NCI-H524 treated with DMSO at 0.1 percent for 48 hours (cell line): ENCODE measurements around the gene PSMA7.
"Not testable (repeated sequence)": the region's sequence is repeated elsewhere in the genome, so short reads cannot be mapped to it uniquely, and the experiment has no call there.

ENCODE experiments used
- DNase-seq: peaks from one replicate; lab custom pipeline; 2025; lab: John Stamatoyannopoulos, UW

The PSMA7 gene

GRCh38 chr20:62119115-62119514, 24.1 kb downstream of the PSMA7 start:
- DNase-seq: no peak

GRCh38 chr20:62118113-62119043, 24.8 kb downstream of the PSMA7 start:
- no peak for DNase-seq

- no peak for DNase-seq
Observed at GRCh38 chr20:62117658-62118057, 25.5 kb downstream of the PSMA7 start.

DNA sequence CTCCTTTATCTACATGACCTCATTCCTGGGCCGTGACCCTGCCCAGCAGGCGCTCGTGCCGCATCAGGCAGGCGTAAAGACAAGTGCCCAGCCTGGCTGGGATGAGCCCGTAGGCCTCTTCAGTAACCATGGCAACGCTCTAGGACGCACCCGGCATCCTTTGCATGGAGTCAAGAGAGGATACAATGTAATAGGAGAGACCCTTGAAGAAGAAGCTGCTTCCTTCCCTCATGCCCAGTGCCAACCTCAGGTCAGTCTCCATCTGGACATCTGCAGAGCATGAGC, 25.9 kb downstream of the PSMA7 start:
- DNase-seq: peak; percentile 78

DNA sequence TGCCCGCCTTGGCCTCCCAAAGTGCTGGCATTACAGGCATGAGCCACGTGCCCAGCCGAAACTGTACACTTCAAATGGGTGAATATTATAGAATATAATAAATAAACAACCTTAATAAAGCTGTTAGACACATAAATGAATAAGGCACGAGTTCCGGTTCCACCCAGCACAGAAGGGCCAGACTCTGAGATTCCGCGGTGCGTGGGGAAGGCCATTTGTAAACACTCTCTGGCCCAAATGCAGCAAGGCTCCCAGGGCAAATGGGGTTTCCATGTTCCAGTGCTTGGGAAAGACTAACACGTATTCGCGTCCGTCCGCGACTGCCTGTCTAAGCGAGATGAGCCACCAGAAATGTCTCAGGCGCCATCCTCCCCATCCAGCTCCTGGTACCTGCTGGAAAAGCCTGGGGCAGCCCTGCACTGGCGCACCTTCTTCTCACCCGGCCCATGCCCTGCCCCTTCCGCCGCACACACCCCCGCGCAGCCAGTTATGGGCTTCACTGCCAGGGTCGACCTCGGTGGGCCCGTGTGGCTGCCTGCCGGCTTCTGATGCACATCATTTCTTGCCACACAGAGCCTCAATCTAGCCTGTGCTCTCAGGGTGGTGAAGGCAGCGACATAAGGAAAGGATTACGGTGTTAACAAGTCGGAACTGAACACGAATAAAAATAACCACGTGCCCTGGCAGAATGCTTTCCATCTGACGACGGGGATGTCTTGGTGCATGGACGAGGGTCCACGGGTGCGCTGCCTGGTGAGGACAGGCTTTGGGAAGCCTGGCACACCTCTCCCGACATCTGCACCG, 26.4 kb downstream of the PSMA7 start:
- DNase-seq: peak; percentile 55

GRCh38 chr20:62115800-62116407, 27.3 kb downstream of the PSMA7 start:
- DNase-seq: not testable (repeated sequence)

- no peak for DNase-seq
Observed at GRCh38 chr20:62114894-62115293, 28.3 kb downstream of the PSMA7 start.

- DNase-seq: no peak
Observed at GRCh38 chr20:62112368-62112767, 30.8 kb downstream of the PSMA7 start.

DNA sequence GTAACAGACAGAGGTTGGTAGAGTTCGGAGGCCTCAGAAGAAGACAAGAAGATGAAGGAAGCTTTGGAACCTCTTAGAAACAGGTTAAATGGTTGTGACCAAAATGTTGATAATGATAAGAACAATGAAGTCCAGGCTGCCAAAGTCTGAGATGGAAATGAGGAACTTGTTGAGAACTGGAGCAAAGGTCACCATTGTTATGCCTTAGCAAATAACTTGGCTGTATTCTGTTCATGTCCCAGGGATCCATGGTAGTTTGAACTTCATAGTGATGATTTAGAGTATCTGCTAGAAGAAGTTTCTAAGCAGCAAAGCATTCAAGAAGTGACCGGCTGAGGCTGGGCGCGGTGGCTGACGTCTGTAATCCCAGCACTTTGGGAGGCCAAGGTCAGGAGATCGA, 32.0 kb downstream of the PSMA7 start:
- no peak for DNase-seq

DNA sequence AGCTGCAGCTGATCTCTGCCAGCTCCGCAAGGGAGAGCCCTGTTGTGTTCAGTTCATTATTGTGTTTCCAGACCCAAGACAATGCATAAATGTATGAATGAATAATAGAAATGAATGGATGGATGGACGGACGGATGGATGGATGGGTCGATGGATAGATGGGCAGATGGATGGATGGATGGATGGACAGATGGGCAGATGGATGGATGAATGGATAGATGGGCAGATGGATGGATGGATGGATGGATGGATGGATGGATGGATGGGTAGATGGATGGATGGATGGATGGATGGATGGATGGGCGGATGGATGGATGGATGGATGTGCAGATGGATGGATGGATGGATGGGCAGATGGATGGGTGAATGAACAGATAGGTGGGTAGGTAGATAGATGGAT, 37.6 kb downstream of the PSMA7 start:
- no peak for DNase-seq

GRCh38 chr20:62104791-62105345, 38.3 kb downstream of the PSMA7 start:
- DNase-seq: no peak

DNA sequence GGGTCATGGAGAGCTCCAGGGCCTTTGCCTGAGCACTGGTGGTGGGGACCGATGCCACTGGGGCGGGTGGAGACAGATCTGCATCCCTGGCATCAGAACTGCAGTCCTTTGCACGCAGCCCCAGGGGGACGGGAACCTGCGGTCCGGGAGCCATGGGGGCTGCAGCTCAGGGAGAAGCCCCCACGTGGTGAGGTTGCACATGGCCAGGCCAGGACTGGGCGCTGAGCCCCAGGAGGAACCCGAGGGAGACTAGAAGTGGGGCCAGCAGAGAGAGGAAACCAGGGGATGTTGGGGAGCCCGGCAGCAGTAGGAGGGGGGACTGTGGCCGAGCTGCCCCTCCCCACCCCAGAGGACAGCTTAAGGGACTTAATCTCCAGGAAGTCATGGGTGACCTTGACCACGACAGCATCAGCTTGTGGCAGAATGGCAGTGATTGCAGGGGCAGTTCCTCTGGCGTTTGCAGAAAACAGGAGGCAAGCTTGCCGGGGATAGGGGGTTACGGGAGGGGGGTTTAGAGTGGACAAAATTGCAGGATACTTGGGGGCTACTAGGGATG, 38.9 kb downstream of the PSMA7 start:
- no peak for DNase-seq

GRCh38 chr20:62103508-62104233, 39.5 kb downstream of the PSMA7 start:
- no peak for DNase-seq

- no peak for DNase-seq
Observed at GRCh38 chr20:62101078-62101477, 42.1 kb downstream of the PSMA7 start.

DNA sequence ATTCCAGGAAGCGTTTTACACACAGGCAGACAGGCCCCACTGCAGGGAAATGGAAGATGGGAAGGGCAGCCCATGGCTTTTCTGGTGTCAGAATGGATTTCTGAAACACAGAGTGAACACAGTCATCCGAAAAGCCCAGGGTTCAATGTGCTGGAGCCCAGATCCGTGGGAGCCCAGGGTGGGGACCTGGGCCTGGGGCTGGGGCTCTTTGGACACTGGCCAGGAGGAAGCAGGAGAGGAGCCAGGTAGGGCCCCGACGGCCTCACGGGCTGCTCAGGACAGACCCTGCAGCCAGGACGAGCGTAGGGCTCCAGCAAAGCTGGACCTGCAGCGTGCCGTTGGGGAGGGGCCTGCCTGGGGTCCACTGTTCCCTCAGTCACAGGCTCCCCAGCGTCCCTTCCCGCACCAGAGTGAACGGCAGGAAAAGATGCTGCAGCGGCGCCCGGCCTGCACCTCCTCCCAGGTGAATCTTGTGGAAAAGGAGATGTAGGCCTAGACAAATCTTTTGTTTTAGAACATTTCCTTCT, 45.2 kb downstream of the PSMA7 start:
- DNase-seq: no peak

DNA sequence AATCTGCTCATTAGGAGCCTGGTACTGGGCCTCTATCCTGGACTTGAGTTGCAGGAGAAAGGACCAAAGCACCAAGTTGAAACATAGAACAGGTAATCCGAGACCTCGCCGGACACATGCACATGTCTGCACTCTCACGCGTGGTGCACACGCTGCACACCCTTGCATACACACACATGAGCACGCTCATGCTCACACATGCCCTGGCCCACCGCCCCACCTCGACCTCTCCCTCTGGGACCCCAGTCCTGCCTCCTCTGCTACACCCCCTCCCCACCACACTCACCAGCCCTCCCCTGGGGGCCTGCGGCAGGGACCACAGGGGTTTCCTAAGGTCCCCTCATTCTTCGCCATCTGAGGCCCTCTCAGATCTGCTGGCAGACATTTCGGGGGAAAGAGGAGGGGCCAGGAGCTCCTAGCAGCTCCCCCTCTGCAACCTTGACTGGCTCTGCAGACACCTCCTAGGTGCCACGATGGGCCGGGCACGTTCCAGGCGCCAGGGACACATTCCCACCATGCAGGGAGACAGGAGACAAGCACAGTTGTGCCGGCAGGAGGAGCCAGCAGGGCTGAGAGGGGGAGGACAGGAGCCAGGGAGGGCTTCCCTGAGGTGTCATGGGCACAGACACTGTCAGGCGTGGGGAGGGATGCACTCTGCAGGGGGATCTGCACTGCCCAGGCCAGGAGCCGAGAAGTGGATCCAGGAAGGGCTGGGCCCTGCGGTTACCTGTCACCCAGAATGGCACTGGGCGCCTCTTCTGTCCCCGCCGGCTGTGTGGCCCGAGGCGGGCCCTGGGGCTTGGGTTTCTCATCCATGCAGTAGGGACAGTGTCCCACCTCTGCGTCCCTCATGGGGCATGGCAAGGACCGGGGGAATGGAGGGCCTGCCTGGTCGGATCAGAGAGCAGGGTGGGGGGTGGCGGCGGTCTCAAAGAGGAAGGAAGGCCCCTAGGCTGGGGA, 46.5 kb downstream of the PSMA7 start:
- DNase-seq: no peak

DNA sequence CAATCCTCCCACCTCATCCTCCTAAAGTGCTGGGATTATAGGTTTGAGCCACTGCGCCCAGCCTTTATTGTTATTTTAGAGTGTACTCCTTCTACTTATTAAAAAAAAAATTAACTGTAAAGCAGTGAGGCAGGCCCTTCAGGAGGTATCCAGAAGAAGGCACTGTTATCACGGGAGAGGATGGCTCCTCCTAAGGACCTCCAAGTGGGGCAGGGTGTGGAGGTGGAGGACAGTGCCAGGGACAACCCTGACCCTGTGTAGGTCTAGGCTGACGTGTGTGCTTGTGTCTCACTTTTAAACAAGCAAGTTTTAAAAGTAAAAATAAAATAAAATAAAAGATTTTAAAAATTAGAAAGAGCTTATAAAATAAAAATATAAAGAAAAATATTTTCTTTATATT, 53.8 kb downstream of the PSMA7 start:
- DNase-seq: no peak

DNA sequence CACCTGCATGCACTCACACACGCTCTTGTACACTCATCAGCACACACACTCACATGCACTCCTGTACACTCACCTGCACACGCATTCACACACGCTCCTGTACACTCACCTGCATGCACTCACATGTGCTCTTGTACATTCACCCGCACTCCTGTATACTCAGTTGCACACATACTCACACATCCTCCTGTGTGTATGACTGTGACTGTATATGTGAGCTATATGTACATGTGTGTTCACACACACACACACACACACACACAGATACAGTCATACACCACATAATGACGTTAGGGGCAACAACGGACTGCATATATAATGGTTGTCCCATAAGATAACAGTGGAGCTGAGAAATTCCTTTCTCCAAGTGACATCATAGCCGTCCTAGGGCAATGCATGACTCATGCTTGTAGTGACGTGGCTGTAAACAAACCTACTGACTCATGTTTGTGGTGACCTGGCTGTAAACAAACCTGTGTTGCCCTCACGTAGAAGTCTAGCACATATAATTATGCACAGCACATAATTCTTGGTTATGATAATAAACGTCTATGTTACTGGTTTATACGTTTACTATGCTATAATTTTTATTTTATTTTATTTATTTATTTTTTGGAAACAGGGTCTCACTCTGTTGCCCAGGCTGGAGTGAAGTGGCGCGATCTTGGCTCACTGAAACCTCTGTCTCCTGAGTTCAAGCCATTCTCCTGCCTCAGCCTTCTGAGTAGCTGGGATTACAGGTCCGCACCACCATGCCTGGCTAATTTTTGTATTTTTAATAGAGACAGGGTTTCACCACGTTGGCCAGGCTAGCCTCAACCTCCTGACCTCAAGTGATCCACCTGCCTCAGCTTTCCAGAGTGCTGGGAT, 54.7 kb downstream of the PSMA7 start:
- DNase-seq: no peak

DNA sequence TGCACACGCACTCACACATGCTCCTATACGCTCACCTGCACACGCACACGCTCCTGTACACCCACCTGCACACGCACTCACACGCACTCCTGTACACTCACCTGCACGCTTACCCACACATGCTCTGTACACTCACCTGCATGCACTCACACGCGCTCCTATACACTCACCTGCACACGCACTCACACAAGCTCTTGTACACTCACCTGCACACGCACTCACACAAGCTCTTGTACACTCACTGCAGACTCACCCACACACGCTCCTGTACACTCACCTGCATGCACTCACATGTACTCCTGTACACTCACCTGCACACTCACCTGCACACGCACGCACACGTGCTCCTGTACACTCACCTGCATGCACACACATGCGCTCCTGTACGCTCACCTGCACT, 55.6 kb downstream of the PSMA7 start:
- no peak for DNase-seq
